SH-SY5Y (cell line): ENCODE results near the gene SERINC3.

Source experiments
- GATA2 ChIP-seq: IDR thresholded peaks from 2 replicates; pipeline ENCODE4 v1.6.1; 2011; ENCODE audit warnings: mild to moderate bottlenecking, low read depth, low read length
- GATA3 ChIP-seq: IDR thresholded peaks from 2 replicates; pipeline ENCODE4 v1.6.1; 2011; ENCODE audit warnings: low read depth, mild to moderate bottlenecking, low read length, moderate library complexity

- TF ChIP-seq GATA2, result no peak
- no peak for TF ChIP-seq GATA3
Measured at GRCh38 chr20:44544263-44544662, 22.4 kb upstream of the SERINC3 start.
